ENCODE data around the gene MAP3K15.

GRCh38 chrX:19555236-19555635 is 39.9 kb upstream of the MAP3K15 start:
- no peak for TF ChIP-seq CTCF (IDR thresholded peaks at IDR 0.05)
- no peak for TF ChIP-seq POLR2A (IDR thresholded peaks at IDR 0.05)
- no peak for TF ChIP-seq POLR2AphosphoS5 (IDR thresholded peaks at IDR 0.05)
- no peak for TF ChIP-seq EP300 (IDR thresholded peaks at IDR 0.05; ENCODE audit: low read depth)
